Activated CD8-positive, alpha-beta T cell treated with anti-CD3 and anti-CD28 coated beads for 36 hours (primary cell): Measurements from ENCODE around the gene NPHS1. TPM values are rescaled to one million over a fixed set of nuclear protein-coding genes. Genes with fewer than 3 reads are reported as not detected.

Experiments
- ATAC-seq: fragments of 200-7000 bp; cut with Tn5 transposase; one replicate; pipeline ENCODE4 v1.10.0; 2021; ENCODE audit warnings: mild to moderate bottlenecking, moderate library complexity
- CTCF ChIA-PET: fragments of 350-600 bp; sonication (Branson Sonifier 250); formaldehyde crosslinking; loops from one replicate; lab custom pipeline; 2021; ENCODE audit warnings: antibody characterized with exemption; lab: Charles Lee
- POLR2A ChIA-PET: fragments of 350-600 bp; sonication (Branson Sonifier 250); formaldehyde crosslinking; loops from one replicate; lab custom pipeline; 2021; ENCODE audit warnings: antibody characterized with exemption; lab: Charles Lee
- DNase-seq: peaks from one replicate; pipeline ENCODE4 v3.0.0-alpha.2; 2020
- H3K27ac Mint-ChIP-seq: one replicate; pipeline ENCODE4 v1.8.0; 2021; ENCODE audit warnings: mild to moderate bottlenecking, mixed read lengths
- H3K27me3 Mint-ChIP-seq: one replicate; pipeline ENCODE4 v1.8.0; 2021; ENCODE audit warnings: mixed read lengths
- H3K36me3 Mint-ChIP-seq: one replicate; pipeline ENCODE4 v1.8.0; 2021; ENCODE audit warnings: low read depth, mixed read lengths
- H3K4me1 Mint-ChIP-seq: one replicate; pipeline ENCODE4 v1.8.0; 2021; ENCODE audit warnings: low read depth, mixed read lengths
- H3K4me3 Mint-ChIP-seq: one replicate; pipeline ENCODE4 v1.8.0; 2021; ENCODE audit warnings: mild to moderate bottlenecking, moderate library complexity, mixed read lengths
- H3K9me3 Mint-ChIP-seq: one replicate; pipeline ENCODE4 v1.8.0; 2021; ENCODE audit warnings: mixed read lengths
- intact Hi-C: fragments of 100-400 bp; cut with micrococcal nuclease; formaldehyde crosslinking; loops from one replicate; pipeline ENCODE4 v1.10.0; 2022
- total RNA-seq, 2 experiments: library from RNA; stranded (reverse); gene quantifications; one replicate each; pipeline ENCODE4 v1.2.3, GENCODE V29; 2021
- TF ChIP-seq, protein P1 (sequence below): fragments of 200-600 bp; IDR thresholded peaks from one replicate; pipeline ENCODE4 v1.8.0; 2022; ENCODE audit warnings: antibody characterized with exemption, mild to moderate bottlenecking

The NPHS1 gene
- total RNA-seq, 2 experiments from 2014 or later: not detected

DNA sequence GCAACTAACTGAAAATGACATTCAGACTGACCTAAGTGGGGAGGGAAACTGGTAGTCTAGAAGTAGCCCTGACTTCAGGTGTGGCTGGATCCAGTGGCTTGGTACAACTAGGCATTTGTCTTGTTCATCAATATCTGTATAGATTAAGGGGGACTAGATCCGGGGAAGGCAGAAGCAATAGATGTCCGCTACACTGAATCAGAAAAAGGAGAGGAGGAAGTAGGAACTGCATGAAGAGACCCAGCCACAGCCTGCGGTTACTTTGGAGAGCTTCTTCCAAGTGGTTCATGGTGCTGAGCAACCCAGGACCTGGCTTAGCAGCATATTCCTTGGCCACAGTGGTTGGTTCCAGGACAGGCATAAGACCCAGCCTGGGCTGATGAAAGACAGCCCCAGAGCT is 29.7 kb downstream of the NPHS1 start:
- ChIA-PET CTCF (no interaction called here), POLR2A (no interaction called here)
- intact Hi-C loops: loop anchor here (5.0 kb wide), 1 partner anchor 130 kb away; no protein-coding TSS in a partner anchor
- peaks cover 4% of the 10 kb centered on the region for H3K4me1 Mint-ChIP-seq
- H3K36me3 Mint-ChIP-seq: no peaks in the 10 kb centered on the region
- H3K4me3 Mint-ChIP-seq: no peak overlapping the region
- no peaks in the 10 kb centered on the region for H3K9me3 Mint-ChIP-seq
- ATAC-seq: no peak
- TF ChIP-seq, protein P1, sequence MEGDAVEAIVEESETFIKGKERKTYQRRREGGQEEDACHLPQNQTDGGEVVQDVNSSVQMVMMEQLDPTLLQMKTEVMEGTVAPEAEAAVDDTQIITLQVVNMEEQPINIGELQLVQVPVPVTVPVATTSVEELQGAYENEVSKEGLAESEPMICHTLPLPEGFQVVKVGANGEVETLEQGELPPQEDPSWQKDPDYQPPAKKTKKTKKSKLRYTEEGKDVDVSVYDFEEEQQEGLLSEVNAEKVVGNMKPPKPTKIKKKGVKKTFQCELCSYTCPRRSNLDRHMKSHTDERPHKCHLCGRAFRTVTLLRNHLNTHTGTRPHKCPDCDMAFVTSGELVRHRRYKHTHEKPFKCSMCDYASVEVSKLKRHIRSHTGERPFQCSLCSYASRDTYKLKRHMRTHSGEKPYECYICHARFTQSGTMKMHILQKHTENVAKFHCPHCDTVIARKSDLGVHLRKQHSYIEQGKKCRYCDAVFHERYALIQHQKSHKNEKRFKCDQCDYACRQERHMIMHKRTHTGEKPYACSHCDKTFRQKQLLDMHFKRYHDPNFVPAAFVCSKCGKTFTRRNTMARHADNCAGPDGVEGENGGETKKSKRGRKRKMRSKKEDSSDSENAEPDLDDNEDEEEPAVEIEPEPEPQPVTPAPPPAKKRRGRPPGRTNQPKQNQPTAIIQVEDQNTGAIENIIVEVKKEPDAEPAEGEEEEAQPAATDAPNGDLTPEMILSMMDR: no peak
- no peak for DNase-seq
- H3K27me3 Mint-ChIP-seq: peaks cover 18% of the 10 kb centered on the region
- H3K27ac Mint-ChIP-seq: no peak overlapping the region

DNA sequence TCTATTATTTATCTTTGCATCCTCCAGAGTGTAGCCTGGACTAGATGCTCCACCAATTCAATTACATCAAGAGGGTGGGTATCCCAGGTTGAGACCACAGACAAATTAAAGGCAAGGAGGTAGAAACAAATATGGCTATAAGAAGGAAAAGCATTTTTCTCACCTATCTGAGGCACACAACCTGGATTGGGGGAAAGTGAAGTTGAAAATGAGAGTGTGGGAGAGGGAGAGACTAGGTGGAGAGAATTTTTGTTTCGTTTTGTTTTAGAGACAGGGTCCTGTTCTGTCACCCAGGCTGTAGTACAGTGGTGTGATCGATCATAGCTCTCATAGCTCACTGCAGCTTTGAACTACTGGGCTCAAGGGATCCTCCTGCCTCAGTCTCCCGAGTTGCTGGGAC is 33.9 kb downstream of the NPHS1 start:
- no peak for DNase-seq
- Mint-ChIP-seq H3K27ac (peak overlapping the region; percentile 13), H3K4me3 (no peak overlapping the region), H3K9me3 (peaks cover 1% of the 10 kb centered on the region), H3K36me3 (no peaks in the 10 kb centered on the region), H3K27me3 (peaks cover 12% of the 10 kb centered on the region), H3K4me1 (peaks cover 4% of the 10 kb centered on the region)
- ChIA-PET POLR2A (interaction anchor here (1.4 kb wide), 1 partner anchor 145 kb away, joined by 3 read pairs; no protein-coding TSS in a partner anchor), CTCF (interaction anchor here (1.2 to 2.8 kb wide), 4 partner anchors 70 to 126 kb away, joined by 4 to 37 read pairs (median 12); partner anchors contain the start of genes LIN37, PSENEN and U2AF1L4)
- ATAC-seq: no peak
- intact Hi-C loops: no loop called here
- TF ChIP-seq, protein P1: no peak

DNA sequence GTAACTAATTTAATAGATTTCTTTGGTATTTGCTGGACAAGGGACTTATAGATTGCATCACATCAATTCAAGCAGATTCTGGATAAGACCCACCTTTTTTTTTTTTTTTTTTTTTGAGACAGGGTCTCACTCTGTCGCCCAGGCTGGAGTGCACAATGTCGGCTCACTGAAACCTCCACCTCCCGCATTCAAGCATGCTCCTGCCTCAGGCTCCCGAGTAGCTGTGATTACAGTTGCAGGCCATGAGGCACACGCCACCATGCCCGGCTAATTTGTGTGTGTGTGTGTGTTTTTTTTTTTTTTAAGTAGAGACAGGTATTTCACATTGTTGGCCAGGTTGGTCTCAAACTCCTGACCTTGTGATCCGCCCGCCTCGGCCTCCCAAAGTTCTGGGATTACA is 35.5 kb downstream of the NPHS1 start:
- POLR2A ChIA-PET: no interaction called here
- Mint-ChIP-seq H3K9me3 (peaks cover 2% of the 10 kb centered on the region), H3K4me3 (no peak overlapping the region), H3K36me3 (no peaks in the 10 kb centered on the region), H3K27me3 (peaks cover 10% of the 10 kb centered on the region), H3K27ac (no peak overlapping the region), H3K4me1 (peaks cover 4% of the 10 kb centered on the region)
- TF ChIP-seq, protein P1: no peak
- no peak for ATAC-seq
- CTCF ChIA-PET: interaction anchor here (1.2 kb wide), 1 partner anchor 124 kb away, joined by 3 read pairs; no protein-coding TSS in a partner anchor
- intact Hi-C loops: no loop called here
- no peak for DNase-seq

DNA sequence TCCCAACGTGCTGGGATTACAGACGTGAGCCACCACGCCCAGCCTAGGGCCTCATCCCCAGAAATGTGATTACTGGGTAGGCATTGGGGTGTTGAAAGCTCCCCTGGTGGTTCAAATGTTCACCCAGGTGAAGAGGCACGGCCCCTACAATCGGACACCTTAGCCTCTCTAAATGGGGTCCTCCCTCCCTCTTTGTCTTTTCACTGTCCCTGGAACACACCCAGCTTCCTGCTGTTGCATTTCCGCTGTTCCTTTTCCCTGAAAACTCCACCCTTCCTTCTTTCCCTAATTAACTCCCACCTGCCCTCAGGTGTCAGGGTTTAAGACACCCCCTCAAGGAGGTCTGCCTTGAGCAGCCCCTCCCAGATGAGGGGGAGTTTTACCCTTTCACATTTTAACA is 36.0 kb downstream of the NPHS1 start:
- Mint-ChIP-seq H3K4me1 (peaks cover 4% of the 10 kb centered on the region), H3K27ac (no peak overlapping the region), H3K36me3 (no peaks in the 10 kb centered on the region), H3K4me3 (no peak overlapping the region), H3K9me3 (peaks cover 2% of the 10 kb centered on the region), H3K27me3 (peaks cover 10% of the 10 kb centered on the region)
- DNase-seq: no peak
- CTCF ChIA-PET: interaction anchor here (1.2 kb wide), 1 partner anchor 123 kb away, joined by 3 read pairs; no protein-coding TSS in a partner anchor
- ATAC-seq: no peak
- intact Hi-C loops: no loop called here
- POLR2A ChIA-PET: interaction anchor here (0.6 kb wide), 1 partner anchor 179 kb away, joined by 4 read pairs; no protein-coding TSS in a partner anchor
- TF ChIP-seq, protein P1: no peak

DNA sequence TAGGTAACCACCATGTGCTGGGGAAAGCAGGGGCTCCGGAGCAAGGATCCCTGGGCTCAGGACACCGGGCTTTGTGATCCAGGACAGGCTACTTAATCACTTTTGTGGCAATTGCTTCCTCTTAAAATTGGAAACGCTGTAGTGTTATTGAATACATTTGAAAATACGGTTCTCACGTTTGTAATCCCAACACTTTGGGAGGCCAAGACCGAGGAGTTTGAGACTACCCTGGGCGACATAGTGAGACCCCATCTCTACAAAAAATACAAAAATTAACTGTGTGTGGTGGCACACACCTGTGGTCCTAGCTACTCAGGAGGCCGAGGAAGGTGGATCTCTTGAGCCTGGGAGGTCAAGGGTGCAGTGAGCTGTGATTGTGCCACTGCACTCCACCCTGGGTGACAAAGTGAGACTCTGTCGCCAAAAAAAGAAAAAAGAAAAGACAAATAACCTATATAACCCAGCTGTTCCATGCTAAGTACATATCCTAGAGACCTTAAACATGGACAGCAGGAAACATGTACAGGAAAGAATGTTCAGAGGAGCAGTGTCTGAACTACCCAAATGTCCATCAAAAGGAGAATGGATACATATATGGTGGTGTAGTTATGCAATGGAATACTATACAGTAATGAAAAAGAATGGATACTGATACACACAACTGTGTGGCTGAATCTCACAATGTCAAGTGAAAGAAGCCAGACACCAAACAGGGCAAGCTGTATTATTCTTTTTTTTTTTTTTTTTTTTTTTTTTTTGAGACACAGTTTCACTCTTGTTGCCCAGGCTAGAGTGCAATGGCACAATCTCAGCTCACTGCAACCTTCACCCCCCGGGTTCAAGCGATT is 39.0 kb downstream of the NPHS1 start:
- H3K4me1 Mint-ChIP-seq: no peaks in the 10 kb centered on the region
- H3K4me3 Mint-ChIP-seq: no peak overlapping the region
- ATAC-seq (no peak), DNase-seq (no peak)
- TF ChIP-seq, protein P1: no peak
- ChIA-PET POLR2A (no interaction called here), CTCF (no interaction called here)
- H3K36me3 Mint-ChIP-seq: no peaks in the 10 kb centered on the region
- H3K9me3 Mint-ChIP-seq: peaks cover 2% of the 10 kb centered on the region
- peaks cover 6% of the 10 kb centered on the region for H3K27me3 Mint-ChIP-seq
- no peak overlapping the region for H3K27ac Mint-ChIP-seq
- intact Hi-C loops: no loop called here
